Neutrophil (primary cell): ENCODE results near the gene SLC24A4.

ENCODE experiments used
- H3K27ac ChIP-seq: fragments of 200-600 bp; sonication (generic); 2 replicates; pipeline ENCODE4 v1.5.1; 2016; ENCODE audit warnings: mild to moderate bottlenecking, moderate library complexity
- H3K27me3 ChIP-seq: fragments of 200-600 bp; sonication (generic); 2 replicates; pipeline ENCODE4 v1.6.0; 2016; ENCODE audit warnings: mild to moderate bottlenecking
- H3K36me3 ChIP-seq: fragments of 200-600 bp; sonication (generic); 2 replicates; pipeline ENCODE4 v1.5.1; 2017
- H3K4me1 ChIP-seq, 2 experiments: fragments of 200-600 bp in 1 of 2; sonication (generic) in 1 of 2; 1 replicate in 1 of 2; 2 replicates in 1 of 2; pipeline versions ENCODE4 v1.5.1 to v1.6.1; 2013 to 2016; ENCODE audit warnings: low read depth in 1 of 2, low read length in 1 of 2, mild to moderate bottlenecking in 1 of 2, moderate library complexity in 1 of 2; ENCODE audit not compliant: control insufficient read depth in 1 of 2, insufficient read depth in 1 of 2
- H3K4me3 ChIP-seq, 2 experiments: fragments of 200-600 bp in 1 of 2; sonication (generic) in 1 of 2; 1 replicate in 1 of 2; 2 replicates in 1 of 2; pipeline ENCODE4 v1.5.1; 2013 to 2016; ENCODE audit warnings: low read depth in 1 of 2, low read length in 1 of 2, mild to moderate bottlenecking in 1 of 2, moderate library complexity in 1 of 2
- H3K9me3 ChIP-seq: fragments of 200-600 bp; sonication (generic); 2 replicates; pipeline ENCODE4 v1.5.1; 2016
- TF ChIP-seq, protein P1 (sequence below): fragments of 200-600 bp; sonication (generic); IDR thresholded peaks from 2 replicates; pipeline ENCODE4 v1.5.1; 2016; ENCODE audit warnings: antibody characterized with exemption

Gene SLC24A4

DNA sequence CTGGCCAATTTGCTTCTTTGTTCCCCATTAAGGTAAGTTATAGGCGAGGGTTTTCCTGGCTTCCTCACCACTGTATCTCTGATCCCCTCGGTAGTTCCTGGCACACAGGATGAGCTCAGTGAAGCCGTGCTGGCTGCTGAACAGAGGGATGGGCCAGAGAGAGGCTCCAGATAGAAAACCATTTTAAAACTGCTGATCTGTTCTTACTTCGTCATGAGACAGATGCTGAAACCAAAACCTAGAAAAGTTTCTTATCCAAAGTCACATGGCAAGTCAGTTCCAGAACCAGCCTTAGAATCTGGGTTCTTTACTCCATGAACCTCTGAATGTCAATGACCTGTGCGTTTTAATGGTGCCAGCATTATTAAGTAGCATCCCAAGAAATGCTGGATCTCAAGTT is 114.3 kb downstream of the SLC24A4 start:
- no peaks in the 10 kb centered on the region for H3K36me3 ChIP-seq
- no peaks in the 10 kb centered on the region for H3K27me3 ChIP-seq
- no peak overlapping the region for H3K27ac ChIP-seq
- TF ChIP-seq, protein P1, sequence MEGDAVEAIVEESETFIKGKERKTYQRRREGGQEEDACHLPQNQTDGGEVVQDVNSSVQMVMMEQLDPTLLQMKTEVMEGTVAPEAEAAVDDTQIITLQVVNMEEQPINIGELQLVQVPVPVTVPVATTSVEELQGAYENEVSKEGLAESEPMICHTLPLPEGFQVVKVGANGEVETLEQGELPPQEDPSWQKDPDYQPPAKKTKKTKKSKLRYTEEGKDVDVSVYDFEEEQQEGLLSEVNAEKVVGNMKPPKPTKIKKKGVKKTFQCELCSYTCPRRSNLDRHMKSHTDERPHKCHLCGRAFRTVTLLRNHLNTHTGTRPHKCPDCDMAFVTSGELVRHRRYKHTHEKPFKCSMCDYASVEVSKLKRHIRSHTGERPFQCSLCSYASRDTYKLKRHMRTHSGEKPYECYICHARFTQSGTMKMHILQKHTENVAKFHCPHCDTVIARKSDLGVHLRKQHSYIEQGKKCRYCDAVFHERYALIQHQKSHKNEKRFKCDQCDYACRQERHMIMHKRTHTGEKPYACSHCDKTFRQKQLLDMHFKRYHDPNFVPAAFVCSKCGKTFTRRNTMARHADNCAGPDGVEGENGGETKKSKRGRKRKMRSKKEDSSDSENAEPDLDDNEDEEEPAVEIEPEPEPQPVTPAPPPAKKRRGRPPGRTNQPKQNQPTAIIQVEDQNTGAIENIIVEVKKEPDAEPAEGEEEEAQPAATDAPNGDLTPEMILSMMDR, result no peak
- H3K9me3 ChIP-seq, result no peaks in the 10 kb centered on the region
- no peak overlapping the region for H3K4me3 ChIP-seq
- peaks cover 33% of the 10 kb centered on the region in 2 experiments for H3K4me1 ChIP-seq

DNA sequence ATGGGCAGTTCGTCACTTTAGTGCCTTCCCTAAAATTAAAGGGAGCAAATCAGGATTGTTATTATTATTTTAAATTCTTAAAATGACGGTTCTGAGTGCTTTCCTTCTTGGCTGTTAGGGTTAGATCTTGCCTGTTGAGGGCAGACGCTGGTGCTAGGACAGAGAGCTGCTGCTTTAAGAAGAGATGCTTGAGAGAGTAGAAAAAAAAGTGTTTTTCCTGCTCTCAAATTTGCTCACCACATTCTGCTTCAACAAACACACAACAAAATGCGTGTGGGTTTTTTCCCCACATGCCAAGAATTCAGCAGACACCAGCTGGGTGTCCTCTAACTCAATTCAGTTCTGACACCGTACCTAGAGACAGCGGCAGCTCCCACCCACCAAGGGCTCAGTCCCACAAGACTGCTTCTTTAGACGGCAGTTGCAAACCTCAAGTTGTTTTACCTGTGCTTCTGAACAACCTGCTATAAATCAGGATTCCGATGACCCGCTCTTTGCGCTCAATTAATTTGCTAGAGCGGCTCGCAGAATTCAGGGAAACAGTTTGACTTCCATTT is 114.8 kb downstream of the SLC24A4 start:
- H3K27me3 ChIP-seq, result no peaks in the 10 kb centered on the region
- H3K27ac ChIP-seq, result no peak overlapping the region
- TF ChIP-seq, protein P1, result no peak
- no peaks in the 10 kb centered on the region for H3K9me3 ChIP-seq
- peaks cover 35 to 38% of the 10 kb centered on the region in 2 experiments for H3K4me1 ChIP-seq
- no peak overlapping the region for H3K4me3 ChIP-seq
- H3K36me3 ChIP-seq, result no peaks in the 10 kb centered on the region

DNA sequence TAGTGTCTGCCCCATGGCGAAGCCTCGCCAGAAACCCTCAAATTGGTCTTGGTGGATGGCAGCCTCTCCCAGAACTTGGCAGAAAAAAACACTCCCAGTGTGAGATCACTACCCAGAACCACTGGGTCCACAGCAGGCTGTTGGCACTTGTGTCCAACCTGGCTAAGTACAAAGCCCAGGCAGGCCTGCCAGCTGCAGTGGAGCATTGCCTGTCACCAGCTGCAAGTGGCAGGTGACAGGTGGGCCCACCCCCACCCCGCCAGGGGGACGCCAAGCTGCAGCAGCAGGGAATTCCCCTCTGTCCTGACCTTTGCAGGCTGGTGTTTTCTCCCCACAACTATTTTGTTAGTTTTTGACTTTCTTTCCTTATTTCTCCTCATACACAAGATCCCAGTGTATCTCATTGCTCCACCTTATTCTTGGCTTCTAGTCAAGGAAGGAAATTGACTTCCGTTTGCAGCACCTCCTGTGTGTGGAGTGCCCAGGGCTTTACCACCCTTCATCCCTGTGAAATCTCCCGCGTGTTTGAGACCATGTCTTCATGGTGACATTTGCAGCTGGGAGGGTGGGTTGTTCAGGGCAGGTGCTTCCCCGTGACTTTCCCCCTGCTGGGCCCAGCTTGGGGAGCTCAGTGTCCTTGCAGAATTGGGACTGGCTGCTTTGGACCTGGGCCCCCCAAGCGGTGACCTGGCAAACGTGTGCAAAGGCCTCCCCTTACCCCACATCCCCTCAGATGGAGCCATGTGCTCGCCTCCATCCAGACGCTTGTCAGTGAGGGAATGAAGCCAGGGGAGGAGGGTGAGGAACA is 116.8 kb downstream of the SLC24A4 start:
- TF ChIP-seq, protein P1, result no peak
- no peaks in the 10 kb centered on the region for H3K36me3 ChIP-seq
- H3K4me3 ChIP-seq, result no peak overlapping the region
- H3K4me1 ChIP-seq, result peaks cover 35 to 39% of the 10 kb centered on the region in 2 experiments
- peak overlapping the region; percentile 46 for H3K27ac ChIP-seq
- no peaks in the 10 kb centered on the region for H3K9me3 ChIP-seq
- H3K27me3 ChIP-seq, result no peaks in the 10 kb centered on the region

DNA sequence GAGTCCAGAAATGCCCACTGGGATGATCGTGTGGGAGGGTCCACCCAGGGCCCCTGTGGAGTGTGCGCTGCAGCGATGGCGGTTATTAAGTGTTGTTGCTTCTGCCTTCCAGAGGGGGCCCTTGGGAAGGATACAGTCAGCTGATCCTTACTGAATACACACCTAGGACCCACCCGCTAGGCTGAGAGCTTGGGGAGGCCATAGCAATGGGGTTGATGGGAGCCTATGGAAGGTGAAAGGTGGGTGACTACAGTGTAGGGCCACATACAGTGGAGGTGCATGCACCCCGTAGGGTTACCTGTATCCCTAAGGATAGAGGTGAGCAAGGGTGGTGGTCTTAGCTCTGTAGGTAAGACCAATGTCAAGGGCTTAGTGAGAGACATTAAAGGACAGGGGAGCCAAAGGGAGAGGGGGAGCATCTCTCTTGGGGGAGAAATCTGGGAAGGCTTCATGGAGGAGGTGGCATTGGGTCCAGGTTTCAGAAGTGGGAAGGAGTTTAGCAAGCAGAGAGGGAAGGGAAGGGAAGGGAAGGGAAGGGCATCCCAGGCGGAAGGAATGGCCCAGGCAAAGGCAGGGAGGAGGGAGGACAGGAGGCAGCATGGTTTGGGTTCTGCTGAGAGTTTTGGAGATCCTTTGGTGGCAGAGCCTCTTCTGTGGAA is 117.5 kb downstream of the SLC24A4 start:
- H3K9me3 ChIP-seq, result no peaks in the 10 kb centered on the region
- H3K4me3 ChIP-seq, result no peak overlapping the region
- H3K4me1 ChIP-seq, result peaks cover 35 to 39% of the 10 kb centered on the region in 2 experiments
- H3K27me3 ChIP-seq, result no peaks in the 10 kb centered on the region
- TF ChIP-seq, protein P1, result no peak
- H3K27ac ChIP-seq, result peak overlapping the region; percentile 46
- no peaks in the 10 kb centered on the region for H3K36me3 ChIP-seq

DNA sequence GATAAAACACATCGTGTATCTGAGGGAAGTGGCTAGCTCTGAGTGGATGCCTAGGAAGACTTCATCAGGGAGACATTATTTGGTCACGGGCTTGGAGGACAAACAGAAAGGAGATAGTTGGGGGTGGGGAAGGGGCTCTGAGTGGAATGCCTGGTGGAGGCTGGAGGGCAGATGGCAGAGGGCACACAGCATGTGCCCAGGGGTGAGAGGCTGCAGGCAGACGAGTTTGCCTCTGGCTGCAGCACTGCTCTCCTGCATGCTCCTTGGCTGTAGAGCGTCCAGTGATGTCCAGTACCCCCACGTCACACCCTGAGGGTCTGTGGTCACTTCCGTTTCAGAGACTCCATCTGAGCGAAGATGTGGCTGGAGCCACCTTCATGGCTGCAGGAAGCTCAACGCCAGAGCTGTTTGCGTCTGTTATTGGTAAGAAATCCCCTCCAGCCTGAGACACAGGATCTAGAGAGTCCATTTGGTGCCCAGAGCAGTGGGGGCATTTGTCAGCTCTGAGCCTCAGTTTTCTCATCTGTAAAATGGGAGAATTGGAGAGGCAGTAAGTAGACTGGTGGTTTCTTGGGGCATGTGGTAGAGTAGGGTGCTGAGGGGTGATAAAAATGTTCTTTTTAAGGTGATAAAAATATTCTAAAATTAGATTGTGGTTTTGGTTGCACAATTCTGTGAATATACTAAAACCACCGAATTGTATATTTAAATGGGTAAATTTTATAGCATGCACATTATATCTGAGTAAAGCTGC is 119.0 kb downstream of the SLC24A4 start:
- Histone ChIP-seq H3K27ac (peak overlapping the region; percentile 2), H3K4me1 (peaks cover 42 to 47% of the 10 kb centered on the region in 2 experiments)
- TF ChIP-seq, protein P1, result no peak

More for the DNA sequence above, 119.0 kb downstream of the SLC24A4 start:
- no peaks in the 10 kb centered on the region for H3K27me3 ChIP-seq
- H3K36me3 ChIP-seq, result no peaks in the 10 kb centered on the region
- H3K4me3 ChIP-seq, result no peak overlapping the region
- H3K9me3 ChIP-seq, result no peaks in the 10 kb centered on the region
